Effector memory CD4-positive, alpha-beta T cell (primary cell): ENCODE measurements around the gene GPRC6A.

Experiments
- DNase-seq, 3 donors: peaks; one replicate each; pipeline ENCODE4 v3.0.0-alpha.2; 2020
- H3K27ac ChIP-seq: 2 replicates; pipeline ENCODE4 v1.7.0; 2013; ENCODE audit warnings: mild to moderate bottlenecking, low read length, moderate library complexity; ENCODE audit not compliant: insufficient read depth, poor library complexity, severe bottlenecking
- H3K27me3 ChIP-seq: replicated peaks from 2 replicates; pipeline ENCODE4 v1.7.0; 2013; ENCODE audit warnings: mild to moderate bottlenecking, low read length; ENCODE audit not compliant: insufficient read depth, control insufficient read depth, poor library complexity, severe bottlenecking
- H3K36me3 ChIP-seq: 2 replicates; pipeline ENCODE4 v1.7.0; 2013; ENCODE audit warnings: mild to moderate bottlenecking, low read length, moderate library complexity; ENCODE audit not compliant: control insufficient read depth, insufficient read depth
- H3K4me1 ChIP-seq: 2 replicates; pipeline ENCODE4 v1.7.0; 2013; ENCODE audit warnings: low read length, mild to moderate bottlenecking; ENCODE audit not compliant: control insufficient read depth, insufficient read depth, poor library complexity, severe bottlenecking
- H3K4me3 ChIP-seq: 2 replicates; pipeline ENCODE4 v1.7.0; 2013; ENCODE audit warnings: low read length, low read depth, mild to moderate bottlenecking; ENCODE audit not compliant: insufficient read depth, poor library complexity, severe bottlenecking
- H3K9me3 ChIP-seq: 2 replicates; pipeline ENCODE4 v1.7.0; 2013; ENCODE audit warnings: mild to moderate bottlenecking, low read length, moderate library complexity; ENCODE audit not compliant: control insufficient read depth
- total RNA-seq, 3 donors: gene quantifications; one replicate each; lab custom pipeline; 2026; lab: John Stamatoyannopoulos, UW

Gene GPRC6A
- 0 reads per million in 3 donors for total RNA-seq

GRCh38 chr6:116828983-116829382 is at the start of gene GPRC6A:
GPRC6A (minus strand) TSS chr6:116829083; CDS start chr6:116829013, 70 bp downstream.
- no peak within 1 kb of the TSS for H3K4me3 ChIP-seq
- H3K4me1 ChIP-seq, result no peaks in the 10 kb centered on the region
- no peak for DNase-seq
- H3K27ac ChIP-seq, result no peak within 1 kb of the TSS
- H3K9me3 ChIP-seq, result no peaks in the 10 kb centered on the region
- no peaks in the 10 kb centered on the region for H3K36me3 ChIP-seq
- H3K27me3 ChIP-seq, result no peaks in the 10 kb centered on the region

GRCh38 chr6:116877743-116878142 is 48.9 kb upstream of the GPRC6A start:
- Histone ChIP-seq H3K4me3 (no peak overlapping the region), H3K9me3 (no peaks in the 10 kb centered on the region), H3K27ac (no peak overlapping the region), H3K4me1 (peaks cover 3% of the 10 kb centered on the region), H3K27me3 (peaks cover 2% of the 10 kb centered on the region), H3K36me3 (no peaks in the 10 kb centered on the region)
- no peak for DNase-seq

- Histone ChIP-seq H3K9me3 (no peaks in the 10 kb centered on the region), H3K27me3 (peaks cover 2% of the 10 kb centered on the region), H3K4me1 (peaks cover 3% of the 10 kb centered on the region), H3K4me3 (no peak within 1 kb of the TSS), H3K36me3 (no peaks in the 10 kb centered on the region), H3K27ac (no peak within 1 kb of the TSS)
- DNase-seq, result no peak
Observed at GRCh38 chr6:116876635-116877611, 48.0 kb upstream of the GPRC6A start, which contains the start of gene RFX6. RFX6 (plus strand) TSS chr6:116877242; CDS start chr6:116877276, 34 bp downstream.

GRCh38 chr6:116876107-116876506 is 47.2 kb upstream of the GPRC6A start:
- no peak overlapping the region for H3K27ac ChIP-seq
- no peak for DNase-seq
- H3K4me1 ChIP-seq, result peaks cover 3% of the 10 kb centered on the region
- no peaks in the 10 kb centered on the region for H3K36me3 ChIP-seq
- peaks cover 2% of the 10 kb centered on the region for H3K27me3 ChIP-seq
- no peaks in the 10 kb centered on the region for H3K9me3 ChIP-seq
- no peak overlapping the region for H3K4me3 ChIP-seq

- Histone ChIP-seq H3K36me3 (no peaks in the 10 kb centered on the region), H3K4me3 (no peak overlapping the region), H3K27me3 (peaks cover 2% of the 10 kb centered on the region), H3K9me3 (no peaks in the 10 kb centered on the region), H3K4me1 (peaks cover 3% of the 10 kb centered on the region), H3K27ac (no peak overlapping the region)
- DNase-seq, result no peak
Observed at GRCh38 chr6:116872771-116873170, 43.9 kb upstream of the GPRC6A start.

GRCh38 chr6:116866281-116866871 is 37.5 kb upstream of the GPRC6A start:
- no peak for DNase-seq
- Histone ChIP-seq H3K27ac (no peak overlapping the region), H3K4me1 (no peaks in the 10 kb centered on the region), H3K4me3 (no peak overlapping the region), H3K36me3 (no peaks in the 10 kb centered on the region), H3K9me3 (no peaks in the 10 kb centered on the region), H3K27me3 (no peaks in the 10 kb centered on the region)

- H3K4me1 ChIP-seq, result no peaks in the 10 kb centered on the region
- H3K9me3 ChIP-seq, result no peaks in the 10 kb centered on the region
- no peak for DNase-seq
- H3K4me3 ChIP-seq, result no peak overlapping the region
- H3K27ac ChIP-seq, result no peak overlapping the region
- H3K36me3 ChIP-seq, result no peaks in the 10 kb centered on the region
- no peaks in the 10 kb centered on the region for H3K27me3 ChIP-seq
Observed at GRCh38 chr6:116859264-116859663, 30.4 kb upstream of the GPRC6A start.

- DNase-seq, result no peak
- Histone ChIP-seq H3K27me3 (no peaks in the 10 kb centered on the region), H3K27ac (no peak overlapping the region), H3K4me1 (no peaks in the 10 kb centered on the region), H3K36me3 (no peaks in the 10 kb centered on the region), H3K9me3 (no peaks in the 10 kb centered on the region), H3K4me3 (no peak overlapping the region)
Observed at GRCh38 chr6:116858060-116858459, 29.2 kb upstream of the GPRC6A start.

- Histone ChIP-seq H3K9me3 (no peaks in the 10 kb centered on the region), H3K27ac (no peak overlapping the region), H3K4me3 (no peak overlapping the region), H3K36me3 (no peaks in the 10 kb centered on the region), H3K4me1 (no peaks in the 10 kb centered on the region), H3K27me3 (no peaks in the 10 kb centered on the region)
- no peak for DNase-seq
Observed at GRCh38 chr6:116847227-116847626, 18.3 kb upstream of the GPRC6A start.

- Histone ChIP-seq H3K4me3 (no peak overlapping the region), H3K9me3 (no peaks in the 10 kb centered on the region), H3K36me3 (no peaks in the 10 kb centered on the region), H3K4me1 (no peaks in the 10 kb centered on the region), H3K27ac (no peak overlapping the region), H3K27me3 (no peaks in the 10 kb centered on the region)
- DNase-seq, result no peak
Observed at GRCh38 chr6:116842459-116842858, 13.6 kb upstream of the GPRC6A start.
